Embryonic facial prominence (tissue), 1 donor: ENCODE results near the gene NDRG4.
"Not testable (repeated sequence)": the region's sequence is repeated elsewhere in the genome, so short reads cannot be mapped to it uniquely, and the experiment has no call there.

Experiments
- DNase-seq: peaks from one replicate; pipeline ENCODE4 v3.0.0-alpha.2; 2016; ENCODE audit errors: extremely low spot score

NDRG4 gene

DNA sequence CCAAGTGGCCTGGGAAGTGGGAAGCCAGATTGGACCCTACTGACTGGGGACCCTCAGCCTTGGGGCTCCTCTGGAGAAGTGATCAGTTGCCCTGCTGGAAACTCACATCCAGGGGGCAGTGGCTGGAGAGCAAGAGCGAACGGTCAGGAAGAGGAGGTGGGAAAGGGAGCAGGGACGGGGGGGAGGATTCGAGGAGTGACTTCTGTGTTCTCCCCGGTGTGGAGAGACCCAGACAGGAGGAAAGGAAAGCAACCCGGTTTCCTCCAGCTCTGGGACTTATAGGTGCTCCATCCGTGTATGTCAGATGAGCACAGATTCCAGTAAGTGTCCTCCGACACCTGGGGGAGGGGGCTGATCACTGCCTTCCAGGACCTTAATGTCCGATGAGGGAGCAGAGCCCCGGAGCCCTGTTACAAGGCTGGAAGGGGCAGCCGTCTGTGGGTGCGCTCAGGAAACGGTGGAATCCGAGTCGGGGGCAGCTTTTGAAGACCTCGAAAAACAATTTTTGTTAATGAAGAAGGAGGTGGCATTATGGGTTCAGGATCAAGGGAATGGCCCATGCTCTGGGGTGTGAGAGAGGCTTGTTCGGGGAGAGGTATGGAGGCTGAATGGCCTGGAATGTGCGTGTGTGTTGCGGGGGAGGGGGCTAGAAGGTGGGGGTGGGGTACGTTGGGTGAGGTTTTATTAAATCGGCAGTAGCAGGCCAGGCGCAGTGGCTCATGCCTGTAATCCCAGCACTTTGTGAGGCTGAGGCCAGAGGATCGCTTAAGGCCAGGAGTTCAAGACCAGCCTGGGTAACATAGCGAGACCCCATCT lies 34.8 kb upstream of the NDRG4 start:
- no peak for DNase-seq

GRCh38 chr16:58465817-58466216 lies 34.1 kb upstream of the NDRG4 start:
- DNase-seq, result no peak

- no peak for DNase-seq
Measured at GRCh38 chr16:58466396-58466795, 33.5 kb upstream of the NDRG4 start.

DNA sequence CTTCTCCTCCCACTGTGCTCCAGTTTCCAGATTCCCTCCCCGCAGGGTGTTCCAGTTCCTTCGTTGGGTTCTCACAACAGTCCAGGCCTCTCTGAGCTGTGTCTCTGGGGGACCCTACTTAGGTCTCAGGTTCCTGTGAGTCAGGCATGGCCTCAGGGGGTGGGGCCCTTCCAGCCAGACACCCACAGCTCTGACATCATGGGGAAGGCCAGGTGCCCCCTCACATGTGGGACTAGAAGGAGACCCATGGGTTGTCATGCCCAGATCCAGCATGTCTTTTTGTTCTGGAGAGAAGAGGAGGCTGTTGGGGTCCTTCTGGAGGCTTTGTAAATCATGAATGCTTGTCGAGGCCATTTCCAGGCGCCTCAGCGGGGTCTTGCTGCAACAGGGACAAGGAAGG lies 32.0 kb upstream of the NDRG4 start:
- DNase-seq, result no peak

GRCh38 chr16:58471209-58471975 lies 28.6 kb upstream of the NDRG4 start:
- no peak for DNase-seq

DNA sequence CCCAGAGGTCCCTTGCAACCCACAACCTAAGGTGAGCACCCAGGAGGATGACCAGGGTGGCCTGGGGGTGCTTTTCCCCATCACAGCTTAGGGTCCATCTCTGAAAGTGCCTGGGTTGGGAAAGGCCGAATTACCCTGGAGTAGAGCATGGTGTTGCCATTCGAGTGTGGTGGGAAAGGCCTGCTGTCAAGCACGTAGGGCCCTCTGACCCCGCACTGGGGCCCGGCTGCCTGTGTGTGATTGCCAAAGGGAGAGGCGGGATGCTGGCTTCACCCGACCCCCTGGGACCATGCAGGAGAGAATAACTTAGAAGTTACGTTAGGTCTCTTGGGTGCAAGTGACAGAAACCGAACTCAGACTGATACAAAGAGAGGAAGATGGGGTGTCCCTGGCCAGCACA lies 27.7 kb upstream of the NDRG4 start:
- no peak for DNase-seq

GRCh38 chr16:58472827-58473226 lies 27.1 kb upstream of the NDRG4 start:
- no peak for DNase-seq

- no peak for DNase-seq
Measured at GRCh38 chr16:58474296-58474695, 25.6 kb upstream of the NDRG4 start.

- DNase-seq, result no peak
Measured at GRCh38 chr16:58475091-58475619, 24.8 kb upstream of the NDRG4 start.

GRCh38 chr16:58476791-58477190 lies 23.2 kb upstream of the NDRG4 start:
- DNase-seq, result no peak

GRCh38 chr16:58478427-58478826 lies 21.5 kb upstream of the NDRG4 start:
- DNase-seq, result no peak

DNA sequence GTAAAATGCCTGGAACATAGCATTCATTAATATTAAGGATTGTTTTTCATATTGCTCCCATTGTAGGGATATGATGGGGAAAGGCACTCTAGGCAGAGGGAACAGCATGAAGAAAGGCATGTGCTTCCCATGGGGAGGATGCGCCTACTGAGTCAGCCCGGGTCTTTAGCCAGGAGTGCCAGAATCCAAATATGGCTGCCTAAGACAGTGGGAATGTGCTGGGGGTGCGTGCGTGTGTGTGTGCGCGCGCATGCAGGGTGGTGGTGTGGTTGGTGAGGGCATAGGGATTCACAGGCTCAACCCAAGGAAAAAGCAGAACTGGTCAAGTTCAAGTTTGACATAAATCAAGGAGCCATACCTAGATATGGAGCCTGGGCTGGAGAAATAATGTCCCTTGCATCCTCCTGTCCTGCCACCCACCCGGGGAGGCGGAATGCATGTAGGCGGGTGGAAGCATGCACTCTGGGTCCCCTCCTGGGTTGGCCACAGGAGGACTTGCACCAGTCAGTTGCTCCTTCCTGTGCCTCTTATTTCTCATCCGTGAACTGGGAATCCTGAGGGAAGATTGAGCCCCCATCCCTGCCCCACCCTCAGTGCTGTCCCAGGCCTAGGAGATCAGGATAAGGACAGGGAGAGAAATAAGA lies 18.6 kb upstream of the NDRG4 start:
- DNase-seq, result no peak

DNA sequence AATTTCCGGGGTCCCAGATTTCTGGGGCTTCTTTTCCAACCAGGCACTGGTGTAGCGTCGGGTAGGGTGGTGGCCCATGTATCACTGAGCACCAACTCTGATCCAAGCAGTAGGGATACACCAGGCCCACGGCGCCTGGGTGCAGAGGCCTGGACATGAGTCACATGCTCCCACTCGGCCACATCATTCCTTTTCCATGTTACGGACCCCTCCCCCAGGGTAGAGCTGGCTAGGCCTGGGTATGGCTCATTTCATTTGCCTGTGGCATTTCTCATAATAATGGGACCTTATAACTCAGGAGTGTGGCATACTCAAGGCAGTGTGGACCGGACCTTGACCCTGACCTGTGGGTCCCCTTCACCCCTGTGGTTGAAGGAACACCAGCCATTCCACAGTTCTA lies 18.0 kb upstream of the NDRG4 start:
- no peak for DNase-seq

GRCh38 chr16:58485184-58485887 lies 14.6 kb upstream of the NDRG4 start:
- DNase-seq, result no peak

DNA sequence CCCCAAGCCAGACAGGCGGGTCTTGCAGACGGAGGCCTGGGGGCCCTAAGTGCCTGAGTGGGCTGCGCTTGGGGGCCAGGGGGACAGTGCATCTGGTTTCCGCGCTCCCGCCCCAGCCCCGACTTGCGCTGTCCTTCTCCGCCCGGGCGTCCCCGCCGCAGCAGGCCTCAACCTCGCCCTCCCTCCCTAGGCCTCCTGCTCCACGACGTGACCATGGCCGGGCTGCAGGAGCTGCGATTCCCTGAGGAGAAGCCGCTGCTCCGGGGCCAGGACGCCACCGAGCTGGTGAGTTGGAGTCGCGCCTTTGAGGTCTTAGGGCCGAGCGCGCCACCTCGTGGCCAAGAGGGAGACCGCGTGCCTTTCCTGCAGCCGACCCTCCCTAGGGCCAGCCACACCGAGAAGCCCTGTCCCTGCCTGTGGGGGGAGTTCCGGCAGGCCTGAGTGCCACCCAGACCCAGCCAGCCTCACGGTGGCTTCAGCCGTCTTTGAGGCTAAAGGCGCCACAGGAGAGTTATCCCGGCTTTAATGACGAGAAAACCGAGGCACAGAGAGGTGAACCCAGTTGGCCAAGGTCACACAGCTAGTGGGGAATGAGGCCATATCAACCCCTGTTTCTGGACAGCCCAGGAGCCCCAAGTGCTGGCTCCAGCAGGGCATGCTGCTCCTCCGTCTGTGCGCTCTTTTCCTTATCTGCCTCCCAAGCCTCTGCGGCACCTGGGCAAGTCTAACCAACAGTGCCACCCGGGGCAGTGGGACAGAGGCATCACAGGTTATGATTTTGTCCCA lies 12.2 kb upstream of the NDRG4 start:
- DNase-seq, result peak; percentile 73

- DNase-seq, result no peak
Measured at GRCh38 chr16:58488531-58488930, 11.4 kb upstream of the NDRG4 start.

GRCh38 chr16:58490065-58490464 lies 9.9 kb upstream of the NDRG4 start:
- no peak for DNase-seq

- not testable (repeated sequence) for DNase-seq
Measured at GRCh38 chr16:58490539-58490938, 9.4 kb upstream of the NDRG4 start.

- DNase-seq, result no peak
Measured at GRCh38 chr16:58492066-58492465, 7.9 kb upstream of the NDRG4 start.

DNA sequence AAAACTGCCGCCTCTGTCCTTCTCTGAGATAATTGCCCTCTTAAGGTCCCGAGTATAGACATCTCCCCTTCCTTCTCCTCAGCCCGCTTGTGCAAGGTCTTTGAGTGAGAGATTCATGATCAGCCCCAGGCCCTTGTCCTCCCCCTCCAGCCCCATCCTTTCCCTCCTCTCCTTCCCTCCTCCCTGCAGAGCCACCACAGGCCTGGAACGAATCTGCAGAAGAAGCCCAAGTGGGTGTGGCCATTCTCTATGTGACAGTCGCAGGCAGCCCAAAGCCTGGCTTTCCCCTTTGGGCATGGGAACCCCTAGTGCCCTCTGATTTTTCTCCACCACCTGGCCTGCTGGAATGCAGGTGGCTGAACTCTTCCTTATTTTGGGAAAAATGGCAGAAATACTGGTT lies 7.2 kb upstream of the NDRG4 start:
- no peak for DNase-seq
